Right cardiac atrium (tissue), 5 donors: Measurements from ENCODE around the gene STK38. TPM values are rescaled to one million over a fixed set of nuclear protein-coding genes. Genes with fewer than 3 reads are reported as not detected.
A peak's percentile ranks its signal among the peaks of the same experiment; 100 is the strongest.
"Not testable (repeated sequence)": the region's sequence is repeated elsewhere in the genome, so short reads cannot be mapped to it uniquely, and the experiment has no call there.

Experiments used
- ATAC-seq, 2 donors: fragments of 200-7000 bp; cut with Tn5 transposase; one replicate each; pipeline versions ENCODE4 v1.8.0 to v1.9.1; 2020; ENCODE audit warnings: moderate library complexity in 2 of 2, mild to moderate bottlenecking in 1 of 2
- DNase-seq, 3 donors: peaks; one replicate each; pipeline ENCODE4 v3.0.0-alpha.2; 2020
- H3K27ac ChIP-seq: one replicate; pipeline ENCODE4 v1.5.1; 2013; ENCODE audit warnings: mild to moderate bottlenecking, low read length, control low read depth, moderate library complexity
- H3K27me3 ChIP-seq: one replicate; pipeline ENCODE4 v1.6.1; 2013; ENCODE audit not compliant: control insufficient read depth, insufficient read depth
- H3K4me1 ChIP-seq: one replicate; pipeline ENCODE4 v1.6.1; 2013; ENCODE audit warnings: low read length; ENCODE audit not compliant: control insufficient read depth, insufficient read depth
- H3K4me3 ChIP-seq: one replicate; pipeline ENCODE4 v1.5.1; 2013; ENCODE audit warnings: low read length, control low read depth
- H3K9me3 ChIP-seq: one replicate; pipeline ENCODE4 v1.6.1; 2013; ENCODE audit warnings: low read length; ENCODE audit not compliant: control insufficient read depth
- WGBS: extraction: QIAGEN DNeasy Blood & Tissue Kit; methylation state at CpG from one replicate; pipeline ENCODE4 v1.1.7; 2013; 5-methylcytosine and 5-hydroxymethylcytosine counted together
- intact Hi-C, 4 donors: fragments of 100-400 bp; cut with DNase I; formaldehyde crosslinking; loops; one replicate each; pipeline versions ENCODE4 v1.11.0 to v1.14.0; 2022 to 2023
- polyA plus RNA-seq: library from polyadenylated mRNA; stranded (reverse); fragments of 200-250 nt; gene quantifications from one replicate; pipeline ENCODE4 v1.2.3, GENCODE V29; 2013
- total RNA-seq, 4 donors: library from RNA; stranded (reverse); fragmentation: NEBNext Ultra II Directional; extraction: Animal tissue kit (Norgen Biotek cat#: 25700); gene quantifications; one replicate each; pipeline ENCODE4 v1.2.1, GENCODE V29; 2021
- donor health status: healthy with polysubstance abuse.
- donor health status: DM: no; HTN: yes; CAD: no.
- donor health status: DM: no; HTN: no; CAD: no.
- donor health status: DM: no; HTN: yes; CAD: no; lungs with severe emphysema.
- donor health status: DM: yes; HTN: yes; CAD: no.

STK38 gene
- total and polyA plus RNA-seq, 5 donors = 12.2 to 23.7 (median 22.3) TPM

- H3K27me3 ChIP-seq = no peaks in the 10 kb centered on the region
- no peak overlapping the region for H3K27ac ChIP-seq
- no peaks in the 10 kb centered on the region for H3K4me1 ChIP-seq
- ATAC-seq = no peak
- intact Hi-C loops = no loop called here
- no peak overlapping the region for H3K4me3 ChIP-seq
- H3K9me3 ChIP-seq = no peaks in the 10 kb centered on the region
- no peak for DNase-seq
- WGBS = 85% methylated on average over 3 of the region's 3 CpGs
These were observed 91.7 kb downstream of the STK38 start for GRCh38 chr6:36455486-36456027.

- H3K4me3 ChIP-seq, H3K27me3 ChIP-seq, H3K27ac ChIP-seq, ATAC-seq, H3K9me3 ChIP-seq, intact Hi-C loops, DNase-seq, H3K4me1 ChIP-seq: not testable (repeated sequence)
- WGBS = 98% methylated on average over 8 of the region's 8 CpGs
These were observed 94.4 kb downstream of the STK38 start for GRCh38 chr6:36452897-36453296.

GRCh38 chr6:36449173-36449572 is 98.1 kb downstream of the STK38 start:
- WGBS = 97% methylated on average over 10 of the region's 10 CpGs

GRCh38 chr6:36445621-36446020 is 101.7 kb downstream of the STK38 start:
- Histone ChIP-seq H3K4me3 (no peak overlapping the region), H3K27me3 (no peaks in the 10 kb centered on the region), H3K9me3 (no peaks in the 10 kb centered on the region), H3K4me1 (peaks cover 6% of the 10 kb centered on the region), H3K27ac (no peak overlapping the region)
- no peak for DNase-seq
- intact Hi-C loops = no loop called here
- ATAC-seq = no peak

More at GRCh38 chr6:36449173-36449572, 98.1 kb downstream of the STK38 start:
- H3K4me1 ChIP-seq, H3K9me3 ChIP-seq, H3K4me3 ChIP-seq, H3K27me3 ChIP-seq, ATAC-seq, H3K27ac ChIP-seq, intact Hi-C loops, DNase-seq: not testable (repeated sequence)

GRCh38 chr6:36444470-36444869 is 102.8 kb downstream of the STK38 start:
- peak overlapping the region; percentile 61 for H3K4me3 ChIP-seq
- DNase-seq = no peak
- no peaks in the 10 kb centered on the region for H3K27me3 ChIP-seq
- H3K27ac ChIP-seq = peak overlapping the region; percentile 75
- intact Hi-C loops = no loop called here
- H3K9me3 ChIP-seq = no peaks in the 10 kb centered on the region
- peaks cover 6% of the 10 kb centered on the region for H3K4me1 ChIP-seq
- no peak for ATAC-seq
- 39% methylated on average over 3 of the region's 3 CpGs for WGBS

Other genes starting within 250 kb of the STK38 start
- under 1 TPM in 1 of 4 donors, not detected in 3; 0.06 TPM for gene BNIP5, start 210.6 kb downstream of the STK38 start, total RNA-seq
- gene BNIP5, start 210.6 kb downstream of the STK38 start, polyA plus RNA-seq = 0.02 TPM
- gene ETV7, start 159.8 kb downstream of the STK38 start, total RNA-seq = under 1 TPM; 0.18 to 0.37 (median 0.34) TPM
- 0.18 TPM for gene ETV7, start 159.8 kb downstream of the STK38 start, polyA plus RNA-seq
- gene PXT1, start 104.6 kb downstream of the STK38 start, total RNA-seq = under 1 TPM in 2 of 4 donors, not detected in 2; 0.17 to 0.42 TPM
- gene PXT1, start 104.6 kb downstream of the STK38 start, polyA plus RNA-seq = 0.09 TPM
- 10 to 100 TPM; 24.2 to 31.5 (median 26.6) TPM for gene KCTD20, start 104.5 kb downstream of the STK38 start, total RNA-seq
- gene KCTD20, start 104.5 kb downstream of the STK38 start, polyA plus RNA-seq = 12.9 TPM
- 100 to 1,000 TPM; 144 to 185 (median 151) TPM for gene SRSF3, start 46.9 kb upstream of the STK38 start, total RNA-seq
- gene SRSF3, start 46.9 kb upstream of the STK38 start, polyA plus RNA-seq = 137 TPM
- gene CDKN1A, start 131.2 kb upstream of the STK38 start, total RNA-seq = 10 to 100 TPM; 38.5 to 68.6 (median 52.9) TPM
- gene CDKN1A, start 131.2 kb upstream of the STK38 start, polyA plus RNA-seq = 59.8 TPM
- under 1 TPM in 2 of 4 donors, not detected in 2; 0.06 TPM for gene RAB44, start 150.3 kb upstream of the STK38 start, total RNA-seq
- not detected for gene RAB44, start 150.3 kb upstream of the STK38 start, polyA plus RNA-seq